Psoas muscle (tissue), 8 donors: ENCODE data around the gene CDH4. TPM values are rescaled to one million over a fixed set of nuclear protein-coding genes. Genes with fewer than 3 reads are reported as not detected.

ENCODE experiments used
- ATAC-seq, 4 donors: fragments of 200-7000 bp; cut with Tn5 transposase; one replicate each; pipeline ENCODE4 v1.9.1; 2020; ENCODE audit warnings: moderate library complexity in 3 of 4, mild to moderate bottlenecking in 2 of 4
- DNase-seq, 2 donors: peaks; one replicate each; pipeline ENCODE4 v3.0.0-alpha.2; 2020
- H3K27ac ChIP-seq: fragments of 200-600 bp; one replicate; pipeline ENCODE4 v1.8.0; 2022
- H3K27me3 ChIP-seq, 3 donors: fragments of 200-600 bp in 1 of 3; one replicate each; pipeline versions ENCODE4 v1.6.1 to v1.8.0; 2013 to 2022; ENCODE audit warnings: low read length in 2 of 3, mild to moderate bottlenecking in 2 of 3, moderate library complexity in 1 of 3; ENCODE audit not compliant: insufficient read depth in 3 of 3
- H3K36me3 ChIP-seq, 2 donors: fragments of 200-600 bp in 1 of 2; one replicate each; pipeline versions ENCODE4 v1.6.1 to v1.8.0; 2013 to 2022; ENCODE audit warnings: low read depth in 1 of 2, mild to moderate bottlenecking in 1 of 2, moderate library complexity in 1 of 2; ENCODE audit not compliant: insufficient read depth in 1 of 2
- H3K4me1 ChIP-seq: fragments of 200-600 bp; one replicate; pipeline ENCODE4 v1.8.0; 2022
- H3K4me3 ChIP-seq: fragments of 200-600 bp; one replicate; pipeline ENCODE4 v1.8.0; 2022; ENCODE audit warnings: mild to moderate bottlenecking
- H3K9me3 ChIP-seq: fragments of 200-600 bp; one replicate; pipeline ENCODE4 v1.8.0; 2022
- CTCF ChIP-seq: fragments of 200-600 bp; IDR thresholded peaks from one replicate; pipeline ENCODE4 v1.8.0; 2022; ENCODE audit warnings: antibody characterized with exemption
- WGBS, 3 donors: extraction: QIAGEN DNeasy Blood & Tissue Kit; methylation state at CpG; one replicate each; pipeline versions ENCODE4 v1.1.6 to v1.1.7; 2013; 5-methylcytosine and 5-hydroxymethylcytosine counted together
- intact Hi-C, 2 donors: fragments of 100-400 bp; cut with DNase I; formaldehyde crosslinking; loops; one replicate each; pipeline versions ENCODE4 v1.11.0 to v1.14.2; 2022
- polyA plus RNA-seq, 3 donors: library from polyadenylated mRNA; stranded (reverse); fragments of 200-250 nt; gene quantifications; one replicate each; pipeline ENCODE4 v1.2.3, GENCODE V29; 2013
- total RNA-seq, 4 donors: library from RNA; stranded (reverse); fragmentation: NEBNext Ultra II Directional in 2 of 4; extraction: Animal tissue kit (Norgen Biotek cat#: 25700) in 2 of 4; gene quantifications; one replicate each; pipeline versions ENCODE4 v1.2.1 to v1.2.4, GENCODE V29; 2021 to 2023
- donor health status: healthy with polysubstance abuse.
- donor health status: DM: no; HTN: no; CAD: no; lungs with moderate emphysema.
- donor health status: Bipolar disorder and iron deficiency.
- donor health status: healthy.
- donor health status: DM: yes; HTN: yes; CAD: no.
- donor health status: DM: no; HTN: no; CAD: no.
- donor health status: DM: no; HTN: no; CAD: no.
- donor health status: DM: yes; HTN: yes; CAD: no.

The CDH4 gene
- total and polyA plus RNA-seq, 7 donors: 0.26 to 1.0 (median 0.34) TPM

GRCh38 chr20:61599541-61599992 lies 347.5 kb downstream of the CDH4 start:
- Histone ChIP-seq H3K27ac (no peak overlapping the region), H3K4me1 (no peaks in the 10 kb centered on the region), H3K4me3 (no peak overlapping the region), H3K27me3 (peaks cover 0 to 4% (median 0%) of the 10 kb centered on the region in 3 donors), H3K36me3 (no peaks in the 10 kb centered on the region), H3K9me3 (no peaks in the 10 kb centered on the region)
- no peak for TF ChIP-seq CTCF
- WGBS, 3 donors: 59 to 77% (median 74%) methylated on average over 18 of the region's 18 CpGs
- intact Hi-C loops: no loop called here
- no peak for ATAC-seq
- no peak for DNase-seq

- no peak for TF ChIP-seq CTCF
- Histone ChIP-seq H3K27me3 (peaks cover 0 to 4% (median 0%) of the 10 kb centered on the region in 3 donors), H3K9me3 (no peaks in the 10 kb centered on the region), H3K36me3 (no peaks in the 10 kb centered on the region), H3K27ac (no peak overlapping the region), H3K4me3 (no peak overlapping the region), H3K4me1 (no peaks in the 10 kb centered on the region)
- WGBS, 3 donors: 74 to 81% (median 78%) methylated on average over 16 of the region's 16 CpGs
- DNase-seq: no peak
- ATAC-seq: no peak
- intact Hi-C loops: no loop called here
These were observed 348.0 kb downstream of the CDH4 start for GRCh38 chr20:61600016-61600415.

GRCh38 chr20:61601361-61601760 lies 349.3 kb downstream of the CDH4 start:
- Histone ChIP-seq H3K27me3 (peaks cover 0 to 4% (median 0%) of the 10 kb centered on the region in 3 donors), H3K27ac (no peak overlapping the region), H3K9me3 (no peaks in the 10 kb centered on the region), H3K4me1 (no peaks in the 10 kb centered on the region), H3K4me3 (no peak overlapping the region), H3K36me3 (no peaks in the 10 kb centered on the region)
- WGBS, 3 donors: 87 to 95% (median 92%) methylated on average over 12 of the region's 12 CpGs
- no peak for ATAC-seq
- intact Hi-C loops: no loop called here
- DNase-seq: no peak
- TF ChIP-seq CTCF: no peak

GRCh38 chr20:61601853-61602252 lies 349.8 kb downstream of the CDH4 start:
- no peak for TF ChIP-seq CTCF
- 90 to 93% (median 92%) methylated on average over 13 to 14 of the region's 14 CpGs for WGBS, 3 donors
- no peaks in the 10 kb centered on the region for H3K9me3 ChIP-seq
- intact Hi-C loops: no loop called here
- DNase-seq (no peak), ATAC-seq (no peak)
- no peak overlapping the region for H3K4me3 ChIP-seq
- H3K36me3 ChIP-seq: no peaks in the 10 kb centered on the region
- no peaks in the 10 kb centered on the region for H3K4me1 ChIP-seq
- peaks cover 0 to 4% (median 0%) of the 10 kb centered on the region in 3 donors for H3K27me3 ChIP-seq
- no peak overlapping the region for H3K27ac ChIP-seq

- WGBS, 3 donors: 86 to 91% (median 87%) methylated on average over 5 of the region's 5 CpGs
- Histone ChIP-seq H3K27ac (no peak overlapping the region), H3K9me3 (no peaks in the 10 kb centered on the region), H3K4me3 (no peak overlapping the region), H3K4me1 (no peaks in the 10 kb centered on the region), H3K36me3 (no peaks in the 10 kb centered on the region), H3K27me3 (peaks cover 0 to 2% (median 0%) of the 10 kb centered on the region in 3 donors)
- ATAC-seq: no peak
- no peak for TF ChIP-seq CTCF
- no peak for DNase-seq
- intact Hi-C loops: no loop called here
These were observed 351.7 kb downstream of the CDH4 start for GRCh38 chr20:61603715-61604114.
